H1 (cell line): ENCODE data around the gene STX10. TPM values are rescaled to one million over a fixed set of nuclear protein-coding genes. Genes with fewer than 3 reads are reported as not detected.

Source experiments
- CTCF ChIA-PET: fragments of 300-600 bp; sonication (Branson Sonifier 250); formaldehyde crosslinking; loops from one replicate; lab custom pipeline; 2021; ENCODE audit not compliant: partially characterized antibody; lab: Charles Lee
- POLR2A ChIA-PET: fragments of 300-600 bp; sonication (Branson Sonifier 250); formaldehyde crosslinking; loops from one replicate; lab custom pipeline; 2021; ENCODE audit warnings: inconsistent platforms; ENCODE audit not compliant: partially characterized antibody; lab: Charles Lee
- DNase-seq, 2 experiments: peaks; one replicate each; pipeline versions ENCODE4 v3.0.0 to v3.0.0-alpha.2; 2010 to 2022; ENCODE audit warnings: low spot score in 2 of 2, low read depth in 1 of 2, mixed read lengths in 1 of 2
- FAIRE-seq: peaks from 2 replicates; lab custom pipeline; 2011; peaks lifted over from hg19 to GRCh38; lab: Jason Lieb, UNC
- H2AFZ ChIP-seq: 2 replicates; pipeline ENCODE4 v1.8.1; 2012; ENCODE audit warnings: low read length, inconsistent platforms
- H2AK5ac ChIP-seq: 2 replicates; pipeline ENCODE4 v1.6.1; 2013; ENCODE audit warnings: low read depth, low read length
- H2BK120ac ChIP-seq: replicated peaks from 2 replicates; pipeline ENCODE3; 2013; ENCODE audit warnings: low read depth, low read length, inconsistent platforms
- H2BK12ac ChIP-seq: 2 replicates; pipeline ENCODE4 v1.6.1; 2013; ENCODE audit warnings: low read depth, low read length
- H2BK15ac ChIP-seq: 2 replicates; pipeline ENCODE4 v1.6.1; 2013; ENCODE audit warnings: low read length
- H2BK20ac ChIP-seq: 2 replicates; pipeline ENCODE4 v1.6.1; 2013; ENCODE audit warnings: low read length
- H2BK5ac ChIP-seq: 2 replicates; pipeline ENCODE4 v1.6.1; 2013; ENCODE audit warnings: low read depth, low read length
- H3K14ac ChIP-seq: 2 replicates; pipeline ENCODE4 v1.6.1; 2013; ENCODE audit warnings: inconsistent platforms; ENCODE audit not compliant: insufficient read length
- H3K18ac ChIP-seq: 2 replicates; pipeline ENCODE4 v1.6.1; 2013; ENCODE audit warnings: low read length; ENCODE audit errors: extremely low read depth
- H3K23ac ChIP-seq: 2 replicates; pipeline ENCODE4 v1.6.1; 2013; ENCODE audit warnings: inconsistent platforms; ENCODE audit not compliant: insufficient read length
- H3K23me2 ChIP-seq: 2 replicates; pipeline ENCODE4 v1.6.1; 2013; ENCODE audit warnings: low read depth, low read length
- H3K27ac ChIP-seq: 2 replicates; pipeline ENCODE4 v1.6.1; 2011; ENCODE audit warnings: low read depth, low read length, inconsistent platforms
- H3K27me3 ChIP-seq, 4 experiments: replicated peaks in 1 of 4; 1 replicate in 1 of 4; 2 replicates in 3 of 4; pipeline versions ENCODE4 v1.6.1 to v1.8.1; 2011 to 2013; ENCODE audit warnings: low read length in 3 of 4, mild to moderate bottlenecking in 3 of 4, inconsistent platforms in 2 of 4, mixed read lengths in 2 of 4, moderate library complexity in 1 of 4; ENCODE audit not compliant: control insufficient read depth in 3 of 4, insufficient read depth in 3 of 4; ENCODE audit errors: extremely low read depth in 1 of 4
- H3K36me3 ChIP-seq, 4 experiments: 2 replicates each; pipeline versions ENCODE4 v1.6.1 to v1.8.1; 2011 to 2013; ENCODE audit warnings: mild to moderate bottlenecking in 4 of 4, low read length in 3 of 4, moderate library complexity in 2 of 4, control low read depth in 1 of 4, inconsistent platforms in 1 of 4; ENCODE audit not compliant: insufficient read depth in 4 of 4, control insufficient read depth in 2 of 4
- H3K4ac ChIP-seq: replicated peaks from 2 replicates; pipeline ENCODE3; 2013; ENCODE audit warnings: low read length, low read depth, mixed read lengths, inconsistent platforms; ENCODE audit not compliant: insufficient read length
- H3K4me1 ChIP-seq, 4 experiments: replicated peaks in 1 of 4; 1 replicate in 1 of 4; 2 replicates in 3 of 4; pipeline versions ENCODE4 v1.6.1 to v1.8.1; 2011 to 2013; ENCODE audit warnings: low read length in 3 of 4, inconsistent platforms in 2 of 4, mixed read lengths in 1 of 4; ENCODE audit not compliant: insufficient read depth in 4 of 4, control insufficient read depth in 3 of 4
- H3K4me2 ChIP-seq, 2 experiments: 2 replicates each; pipeline versions ENCODE4 v1.6.1 to v1.8.1; 2011 to 2013; ENCODE audit warnings: low read depth in 2 of 2, low read length in 2 of 2, control low read depth in 1 of 2, inconsistent platforms in 1 of 2, mild to moderate bottlenecking in 1 of 2; ENCODE audit not compliant: insufficient read depth in 1 of 2
- H3K4me3 ChIP-seq, 4 experiments: fragments of 200-600, 300-600 bp in 1 of 4; sonication (generic), shearing (Covaris generic), sonication (Bioruptor Twin) in 1 of 4; 2 replicates each; pipeline versions ENCODE4 v1.5.1 to v1.8.1; 2011 to 2016; ENCODE audit warnings: low read length in 4 of 4, low read depth in 3 of 4, control low read depth in 2 of 4, inconsistent platforms in 2 of 4, mild to moderate bottlenecking in 2 of 4, mixed read lengths in 1 of 4, moderate library complexity in 1 of 4; ENCODE audit not compliant: insufficient read depth in 2 of 4; ENCODE audit errors: extremely low read depth in 1 of 4
- H3K56ac ChIP-seq: replicated peaks from 2 replicates; pipeline ENCODE3; 2013; ENCODE audit warnings: low read depth, mild to moderate bottlenecking, mixed read lengths, low read length, inconsistent platforms; ENCODE audit not compliant: insufficient read length
- H3K79me1 ChIP-seq: 2 replicates; pipeline ENCODE4 v1.6.1; 2013; ENCODE audit warnings: low read depth, low read length, control low read depth
- H3K79me2 ChIP-seq, 2 experiments: 2 replicates each; pipeline versions ENCODE4 v1.6.1 to v1.8.1; 2012 to 2013; ENCODE audit warnings: low read length in 2 of 2, mild to moderate bottlenecking in 2 of 2, inconsistent platforms in 1 of 2; ENCODE audit not compliant: insufficient read depth in 2 of 2, control insufficient read depth in 1 of 2
- H3K9ac ChIP-seq, 4 experiments: replicated peaks in 1 of 4; 1 replicate in 1 of 4; 2 replicates in 3 of 4; pipeline versions ENCODE4 v1.6.1 to v1.8.1; 2011 to 2013; ENCODE audit warnings: low read depth in 3 of 4, low read length in 3 of 4, control low read depth in 2 of 4, mild to moderate bottlenecking in 2 of 4, moderate library complexity in 2 of 4, inconsistent platforms in 1 of 4; ENCODE audit errors: extremely low read depth in 1 of 4
- H3K9me3 ChIP-seq, 2 experiments: 2 replicates each; pipeline versions ENCODE4 v1.6.1 to v1.8.1; 2012 to 2013; ENCODE audit warnings: mild to moderate bottlenecking in 2 of 2, moderate library complexity in 2 of 2, control low read depth in 1 of 2, inconsistent platforms in 1 of 2, low read depth in 1 of 2, low read length in 1 of 2, mixed read lengths in 1 of 2; ENCODE audit not compliant: insufficient read depth in 2 of 2
- H4K20me1 ChIP-seq, 2 experiments: replicated peaks in 1 of 2; 2 replicates each; pipeline versions ENCODE3 to v1.8.1; 2011 to 2013; ENCODE audit warnings: inconsistent platforms in 2 of 2, low read length in 2 of 2, mild to moderate bottlenecking in 1 of 2; ENCODE audit not compliant: insufficient read depth in 2 of 2, control insufficient read depth in 1 of 2
- H4K5ac ChIP-seq: 2 replicates; pipeline ENCODE4 v1.6.1; 2013; ENCODE audit warnings: low read length, low read depth, mixed read lengths, inconsistent platforms; ENCODE audit not compliant: insufficient read length
- H4K8ac ChIP-seq: 2 replicates; pipeline ENCODE4 v1.8.0; 2013; ENCODE audit warnings: mild to moderate bottlenecking, moderate library complexity, low read length, inconsistent platforms; ENCODE audit not compliant: insufficient read depth; ENCODE audit errors: extremely low read depth
- H4K91ac ChIP-seq: replicated peaks from 2 replicates; pipeline ENCODE3; 2013; ENCODE audit warnings: low read length, mixed read lengths, inconsistent platforms; ENCODE audit not compliant: insufficient read length
- ASH2L ChIP-seq: fragments of 200-600, 300-600 bp; sonication (generic); IDR thresholded peaks from one replicate; pipeline ENCODE4 v1.7.1; 2017; ENCODE audit warnings: low read length
- CEBPB ChIP-seq: IDR thresholded peaks from 2 replicates; pipeline ENCODE4 v1.6.1; 2012; ENCODE audit warnings: low read depth, low read length
- CREB1 ChIP-seq: IDR thresholded peaks from 2 replicates; pipeline ENCODE4 v1.6.1; 2012; ENCODE audit warnings: inconsistent platforms
- MAFK ChIP-seq: IDR thresholded peaks from 2 replicates; pipeline ENCODE4 v1.6.1; 2012; ENCODE audit warnings: low read depth, mild to moderate bottlenecking, improper control_type of control experiment, low read length
- RBBP5 ChIP-seq: IDR thresholded peaks from 2 replicates; pipeline ENCODE4 v1.7.1; 2012; ENCODE audit warnings: low read depth, mild to moderate bottlenecking, inconsistent platforms, low read length, moderate library complexity, borderline replicate concordance
- RNF2 ChIP-seq: fragments of 200-900, 300-1000 bp; sonication (generic); IDR thresholded peaks from 2 replicates; pipeline ENCODE4 v1.7.1; 2016; ENCODE audit warnings: borderline replicate concordance, low read depth, mild to moderate bottlenecking, antibody characterized with exemption, low read length; ENCODE audit not compliant: poor library complexity, severe bottlenecking; ENCODE audit errors: missing control alignments
- RXRA ChIP-seq: IDR thresholded peaks from 2 replicates; pipeline ENCODE4 v1.6.1; 2011; ENCODE audit warnings: low read depth, mild to moderate bottlenecking, low read length, moderate library complexity; ENCODE audit not compliant: insufficient read depth
- SUZ12 ChIP-seq: fragments of 200-600 bp; sonication (generic); IDR thresholded peaks from 2 replicates; pipeline ENCODE4 v1.6.1; 2012; ENCODE audit warnings: mild to moderate bottlenecking, inconsistent platforms, low read length, moderate library complexity, mixed read lengths
- WGBS, 2 experiments: shearing (Covaris generic) in 1 of 2; methylation state at CpG; one replicate each; pipeline versions ENCODE4 v1.1.6 to v1.1.7; 2013 to 2015; ENCODE audit warnings: low lambda C conversion rate in 2 of 2, mixed read lengths in 2 of 2, inconsistent platforms in 1 of 2, low coverage in 1 of 2, missing lambda C conversion rate in 1 of 2; ENCODE audit not compliant: insufficient replicate concordance in 2 of 2, insufficient coverage in 1 of 2, insufficient read length in 1 of 2; ENCODE audit errors: extremely low coverage in 1 of 2, missing lambda C conversion rate in 1 of 2; 5-methylcytosine and 5-hydroxymethylcytosine counted together
- polyA plus RNA-seq, 7 experiments: library from polyadenylated mRNA; depleted of rRNA in 3 of 7; stranded (reverse) in 5 of 7; unstranded in 2 of 7; fragments of >200 nt in 5 of 7; fragments of 200-250 nt in 2 of 7; gene quantifications; 1 replicate in 5 of 7; 2 replicates in 1 of 7; 4 replicates in 1 of 7; pipeline versions ENCODE4 v1.2.1 to v1.2.3, GENCODE V29; 2011 to 2013; ENCODE audit warnings: missing spikeins in 2 of 7, mixed read lengths in 2 of 7
- total RNA-seq: library from RNA; stranded (reverse); fragmentation: NEBNext Ultra II Directional; extraction: Animal tissue kit (Norgen Biotek cat#: 25700); gene quantifications from 2 replicates; pipeline ENCODE4 v1.2.1, GENCODE V29; 2021
- TF ChIP-seq, protein P1 (sequence below): IDR thresholded peaks from 2 replicates; pipeline ENCODE4 v1.6.1; 2011; ENCODE audit warnings: low read depth, mild to moderate bottlenecking, low read length; ENCODE audit not compliant: insufficient read depth

The STX10 gene
- total and polyA plus RNA-seq, 2 of the 8 experiments (the other 6 are each of a cell fraction or from before 2014, with no cell fraction given): 53.0 to 80.1 TPM

DNA sequence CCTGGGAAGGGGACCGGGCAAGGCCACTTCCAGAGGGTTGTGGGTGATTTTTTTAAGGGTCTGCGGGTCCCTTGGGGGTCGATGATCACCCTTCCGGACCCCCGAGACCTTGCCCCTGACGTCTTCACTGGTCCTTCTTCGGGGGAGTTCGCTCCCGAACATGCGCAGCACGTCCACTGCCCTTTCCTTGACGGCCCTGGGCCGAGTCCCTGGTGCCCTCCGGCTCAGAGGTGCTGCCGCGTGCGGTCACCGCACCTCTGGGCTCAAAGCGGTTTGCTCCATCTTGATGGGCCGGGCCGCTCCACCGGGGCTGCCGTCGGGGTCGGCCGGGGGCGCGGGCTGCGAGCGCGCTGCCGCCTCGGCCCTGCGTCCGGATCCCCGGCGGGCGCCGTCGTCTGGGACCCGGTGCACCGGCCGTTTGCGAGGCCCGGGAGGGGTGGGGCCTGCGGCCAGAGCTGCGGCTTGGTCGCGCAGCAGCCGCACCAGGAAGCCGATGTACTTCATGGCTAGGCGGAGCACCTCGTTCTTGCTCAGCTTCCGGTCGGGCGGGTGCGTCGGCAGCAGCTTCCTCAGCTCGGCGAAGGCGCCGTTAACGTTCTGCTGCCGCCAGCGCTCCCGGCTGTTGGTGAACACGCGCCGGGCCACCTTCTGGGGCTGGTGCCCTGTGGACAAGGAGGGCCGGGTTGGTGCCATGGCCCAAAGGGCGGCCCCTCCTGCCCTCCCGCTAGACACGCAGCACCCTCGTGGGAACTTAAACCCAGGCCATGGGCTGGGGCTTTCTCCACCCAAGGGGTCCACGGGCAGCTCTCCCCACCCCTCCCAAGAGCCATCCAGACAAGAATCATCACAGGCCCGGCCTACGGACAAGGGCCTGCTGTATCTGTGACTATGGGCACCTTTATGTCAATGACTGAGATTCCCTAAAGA lies 50.8 kb downstream of the STX10 start:
- H3K4me3 ChIP-seq: peak overlapping the region in 3 of 4 experiments; percentile 1 to 50 (median 12); a peak in 6 of 8 replicates
- TF ChIP-seq ASH2L: peak; percentile 36
- TF ChIP-seq RXRA: no peak
- no peak; the same call in 1 of the 2 replicates for TF ChIP-seq RBBP5
- TF ChIP-seq RNF2: peak; percentile 54
- TF ChIP-seq CEBPB: no peak
- peak; percentile 97 for TF ChIP-seq SUZ12
- TF ChIP-seq, protein P1, sequence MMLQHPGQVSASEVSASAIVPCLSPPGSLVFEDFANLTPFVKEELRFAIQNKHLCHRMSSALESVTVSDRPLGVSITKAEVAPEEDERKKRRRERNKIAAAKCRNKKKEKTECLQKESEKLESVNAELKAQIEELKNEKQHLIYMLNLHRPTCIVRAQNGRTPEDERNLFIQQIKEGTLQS: no peak
- TF ChIP-seq MAFK: no peak
- peak; percentile 14; the same call in 1 of the 2 replicates for TF ChIP-seq CREB1

More for the DNA sequence above, 50.8 kb downstream of the STX10 start:
- Histone ChIP-seq H4K5ac (no peak overlapping the region), H4K20me1 (peaks cover 2 to 16% of the 10 kb centered on the region in 2 experiments), H2BK15ac (no peak overlapping the region; the same call in 1 of the 2 replicates), H2BK5ac (no peak overlapping the region), H3K9ac (no peak overlapping the region), H2BK120ac (no peak overlapping the region), H3K9me3 (no peaks in the 10 kb centered on the region), H3K23me2 (peaks cover 9% of the 10 kb centered on the region; the same call in 1 of the 2 replicates), H2AK5ac (peak overlapping the region; percentile 53; the same call in 1 of the 2 replicates), H3K56ac (no peak overlapping the region), H2BK20ac (no peak overlapping the region), H4K8ac (peak overlapping the region; percentile 69), H3K27ac (no peak overlapping the region), H3K4ac (no peak overlapping the region), H3K79me2 (no peaks in the 10 kb centered on the region), H3K36me3 (no peaks in the 10 kb centered on the region), H3K14ac (no peak overlapping the region), H3K18ac (peak overlapping the region; percentile 71), H3K23ac (no peak overlapping the region), H3K79me1 (no peaks in the 10 kb centered on the region), H2AFZ (no peak overlapping the region), H3K4me1 (peaks cover 0 to 28% (median 13%) of the 10 kb centered on the region in 4 experiments; a peak in 5 of 7 replicates), H4K91ac (no peak overlapping the region), H2BK12ac (no peak overlapping the region), H3K4me2 (peak overlapping the region; percentile 64 to 85), H3K27me3 (peaks cover 33 to 80% (median 67%) of the 10 kb centered on the region in 4 experiments)
- FAIRE-seq: no peak
- peak in 1 of 2 experiments; percentile 74 for DNase-seq
- ChIA-PET POLR2A (interaction anchor here (0.6 to 11.6 kb wide), 7 partner anchors 13 to 74 kb away, joined by 3 to 141 read pairs (median 4); partner anchors contain the start of genes IER2, NACC1, STX10 and TRMT1), CTCF (interaction anchor here (0.6 to 2.9 kb wide), 6 partner anchors 41 to 134 kb away, joined by 3 to 16 read pairs (median 9); no protein-coding TSS in a partner anchor)
- 12% methylated on average over 76 of the region's 77 CpGs; no CpG with 5 or more reads in 1 of the 2 experiments for WGBS, 2 experiments
